ENCODE measurements around the gene ARID3A. TPM values are rescaled to one million over a fixed set of nuclear protein-coding genes. Genes with fewer than 3 reads are reported as not detected.

Gene ARID3A
- total and polyA plus RNA-seq, 2 of the 13 experiments (the other 11 are each of a cell fraction or from before 2014, with no cell fraction given), result 71.3 to 77.9 TPM

DNA sequence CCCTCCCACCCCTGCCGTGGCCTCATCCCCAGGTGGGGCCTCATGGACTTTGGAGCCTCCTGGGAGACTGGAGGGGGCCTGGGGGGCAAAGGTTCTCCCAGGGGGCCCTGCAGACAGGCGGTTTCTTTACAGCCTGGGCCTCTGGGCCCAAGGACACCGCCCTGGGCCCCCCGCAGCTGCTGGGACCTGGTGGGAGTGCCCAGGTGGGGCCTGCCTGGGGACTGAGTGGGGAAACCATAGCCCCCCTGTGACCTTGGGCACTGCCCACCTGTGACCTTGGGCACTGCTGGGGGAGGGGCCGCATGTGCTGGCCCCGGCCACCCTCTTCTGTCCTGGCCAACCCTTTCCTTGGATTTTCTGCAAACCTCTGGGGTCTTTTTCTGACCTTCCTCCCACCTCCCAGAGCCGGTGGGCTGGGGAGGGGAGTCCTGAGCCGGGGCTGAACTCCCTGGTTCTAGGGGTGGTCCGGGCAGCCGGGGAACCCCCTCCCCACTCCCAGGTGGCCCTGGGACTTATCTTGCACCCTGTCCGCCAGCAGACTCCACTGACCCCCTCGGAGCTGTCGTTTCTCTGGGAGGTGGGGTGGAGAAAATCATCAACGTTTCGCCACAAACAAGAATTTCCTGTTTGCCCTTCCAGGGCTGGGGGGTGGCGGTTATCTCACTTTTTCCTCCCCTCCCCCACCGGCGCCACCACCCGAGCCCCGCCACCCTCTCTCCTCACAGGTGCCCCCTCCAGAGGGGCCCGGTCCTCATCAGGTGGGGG is 27.0 kb downstream of the ARID3A start (continued):
- peak; percentile 73 for TF ChIP-seq ZNF142 (CRISPR knock-in tag; IDR thresholded peaks at IDR 0.05)
- TF ChIP-seq JUND (CRISPR knock-in tag; IDR thresholded peaks at IDR 0.05), result 0 out of 2 replicates have a peak, but pooled peaks have one; percentile 47
- no peak for TF ChIP-seq ZNF260 (CRISPR knock-in tag; IDR thresholded peaks at IDR 0.05; ENCODE audit: borderline replicate concordance, low read depth)
- no peak for TF ChIP-seq SMARCC2 (IDR thresholded peaks at IDR 0.05)
- TF ChIP-seq ZNF772 (CRISPR knock-in tag; IDR thresholded peaks at IDR 0.05), result peak; percentile 83
- TF ChIP-seq ZNF891 (CRISPR knock-in tag; IDR thresholded peaks at IDR 0.05), result no peak
- TF ChIP-seq ZNF652 (CRISPR knock-in tag; IDR thresholded peaks at IDR 0.05; ENCODE audit: borderline replicate concordance, low read depth), result peak; percentile 81; the same call in 1 of the 2 replicates
- no peak for TF ChIP-seq DZIP1 (CRISPR knock-in tag; IDR thresholded peaks at IDR 0.05)
- peak; percentile 78; the same call in 1 of the 2 replicates for TF ChIP-seq ZNF670 (CRISPR knock-in tag; IDR thresholded peaks at IDR 0.05; ENCODE audit: borderline replicate concordance)
- TF ChIP-seq SMYD3 (CRISPR knock-in tag; IDR thresholded peaks at IDR 0.05), result no peak
- TF ChIP-seq, protein P1, sequence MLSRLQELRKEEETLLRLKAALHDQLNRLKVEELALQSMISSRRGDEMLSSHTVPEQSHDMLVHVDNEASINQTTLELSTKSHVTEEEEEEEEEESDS (CRISPR knock-in tag; IDR thresholded peaks at IDR 0.05; ENCODE audit: borderline replicate concordance), result no peak
- TF ChIP-seq HNF4G (IDR thresholded peaks at IDR 0.05; ENCODE audit: borderline replicate concordance, low read depth, low read length), result peak; percentile 100
- TF ChIP-seq HNF4G (CRISPR knock-in tag; IDR thresholded peaks at IDR 0.05; ENCODE audit: borderline replicate concordance, low read depth), result peak; percentile 100
- TF ChIP-seq ZNF614 (CRISPR knock-in tag; IDR thresholded peaks at IDR 0.05; ENCODE audit: borderline replicate concordance), result peak; percentile 84
- TF ChIP-seq NFE2L1 (CRISPR knock-in tag; IDR thresholded peaks at IDR 0.05; ENCODE audit: borderline replicate concordance), result 0 out of 2 replicates have a peak, but pooled peaks have one; percentile 34
- TF ChIP-seq KDM6A (CRISPR knock-in tag; IDR thresholded peaks at IDR 0.05; ENCODE audit: low read depth), result peak; percentile 100
- peak; percentile 92 for TF ChIP-seq NR2F6 (IDR thresholded peaks at IDR 0.05)
- peak; percentile 95 for TF ChIP-seq NR2F6 (CRISPR knock-in tag; IDR thresholded peaks at IDR 0.05)
- TF ChIP-seq MLX (CRISPR knock-in tag; IDR thresholded peaks at IDR 0.05), result peak; percentile 83
- TF ChIP-seq TFDP1 (CRISPR knock-in tag; IDR thresholded peaks at IDR 0.05; ENCODE audit: borderline replicate concordance), result peak; percentile 10; the same call in 1 of the 2 replicates

All from HepG2 (cell line).